Measurements from ENCODE around the gene KCNH4.
A peak's percentile ranks its signal among the peaks of the same experiment; 100 is the strongest.

KCNH4 gene

DNA sequence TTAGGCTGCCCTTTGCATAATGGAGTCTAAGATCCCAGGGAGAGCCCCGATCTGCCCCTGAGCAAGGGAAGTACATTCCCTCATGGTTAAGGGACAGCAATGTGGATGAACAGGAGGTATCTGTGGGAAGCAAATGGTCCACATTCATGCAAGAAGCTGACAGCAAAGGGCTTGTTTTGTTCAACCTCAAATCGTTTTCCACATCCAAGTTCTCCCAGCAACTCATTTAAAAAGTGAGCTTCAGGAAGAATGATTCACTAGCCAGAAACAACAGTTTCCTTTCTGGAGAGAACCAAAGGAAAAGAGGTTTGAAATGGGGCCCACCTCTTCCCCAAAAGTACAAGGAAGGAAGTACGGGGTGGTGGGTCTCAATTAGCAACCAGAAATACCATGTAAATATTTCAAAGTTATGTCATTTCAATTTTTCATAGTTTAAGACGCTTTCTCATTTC, 48.9 kb downstream of the KCNH4 start:
- H3K36me3 Mint-ChIP-seq (ENCODE audit: low read depth), result peaks cover 88% of the 10 kb centered on the region
- H3K4me1 Mint-ChIP-seq (ENCODE audit: low read depth), result peaks cover 82% of the 10 kb centered on the region
- H3K9me3 Mint-ChIP-seq, result no peaks in the 10 kb centered on the region
- H3K27me3 Mint-ChIP-seq, result no peaks in the 10 kb centered on the region
- H3K27ac Mint-ChIP-seq, result peak overlapping the region; percentile 85
- intact Hi-C loops (cut with micrococcal nuclease), result loop anchor here (5.0 kb wide), 1 partner anchor 35 kb away; no protein-coding TSS in a partner anchor
- no peak overlapping the region for H3K4me3 Mint-ChIP-seq

DNA sequence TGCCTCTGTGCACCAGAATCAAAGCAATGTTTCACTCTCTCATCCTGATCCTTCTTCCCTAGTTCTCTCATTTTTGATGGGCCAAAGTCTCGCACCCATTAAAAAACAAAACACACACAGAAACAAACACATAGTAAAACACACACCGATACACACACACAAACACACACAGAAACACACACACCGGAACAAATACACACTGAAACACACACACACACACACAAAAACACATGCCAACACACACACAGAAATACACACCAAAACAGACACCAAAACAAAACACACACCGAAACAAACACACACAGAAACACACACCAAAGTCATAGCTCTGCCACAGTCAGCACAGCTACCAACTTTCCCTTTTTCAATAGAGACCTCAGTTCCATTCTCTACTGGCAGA, 49.7 kb downstream of the KCNH4 start:
- Mint-ChIP-seq H3K36me3 (ENCODE audit: low read depth) (peaks cover 88% of the 10 kb centered on the region), H3K27ac (peak overlapping the region; percentile 85), H3K4me3 (peak overlapping the region; percentile 2), H3K27me3 (no peaks in the 10 kb centered on the region), H3K4me1 (ENCODE audit: low read depth) (peaks cover 75% of the 10 kb centered on the region), H3K9me3 (no peaks in the 10 kb centered on the region)
- intact Hi-C loops (cut with micrococcal nuclease), result loop anchor here (5.0 kb wide), 1 partner anchor 36 kb away; no protein-coding TSS in a partner anchor

DNA sequence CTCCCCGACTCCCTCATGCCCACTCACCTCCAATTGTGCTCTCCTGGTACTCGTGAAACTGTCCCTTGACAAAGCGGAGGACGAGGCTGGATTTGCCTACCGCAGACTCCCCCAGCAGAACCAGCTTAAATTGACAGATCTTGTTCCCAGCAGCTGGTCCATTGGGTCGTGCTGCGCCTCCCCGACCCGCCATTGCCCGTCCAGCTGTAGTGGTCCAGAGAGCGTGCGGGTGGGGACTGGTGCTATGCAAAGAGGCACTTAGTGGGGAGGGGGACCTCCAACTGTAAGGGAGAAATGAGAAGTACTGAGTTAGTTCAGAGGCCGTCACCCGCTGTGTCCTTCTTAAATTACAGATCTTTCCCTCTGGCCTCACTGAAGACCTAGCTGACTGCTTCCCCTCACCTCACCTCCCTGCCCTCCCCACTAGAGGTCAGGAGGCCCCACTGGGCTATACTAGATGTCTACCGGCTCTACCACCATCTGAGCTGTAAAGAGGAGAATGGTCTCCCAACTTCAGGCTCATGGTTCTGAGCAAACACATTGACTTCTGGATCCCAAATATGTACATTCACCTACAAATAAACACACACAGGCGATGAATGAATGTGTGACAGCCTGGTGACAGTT, 50.5 kb downstream of the KCNH4 start:
- H3K4me1 Mint-ChIP-seq (ENCODE audit: low read depth), result peaks cover 67% of the 10 kb centered on the region
- H3K27ac Mint-ChIP-seq, result peak overlapping the region; percentile 85
- no peaks in the 10 kb centered on the region for H3K27me3 Mint-ChIP-seq
- intact Hi-C loops (cut with micrococcal nuclease), result loop anchor here (5.0 kb wide), 1 partner anchor 37 kb away; no protein-coding TSS in a partner anchor
- H3K36me3 Mint-ChIP-seq (ENCODE audit: low read depth), result peaks cover 88% of the 10 kb centered on the region
- H3K4me3 Mint-ChIP-seq, result peak overlapping the region; percentile 53
- no peaks in the 10 kb centered on the region for H3K9me3 Mint-ChIP-seq

- intact Hi-C loops (cut with micrococcal nuclease), result no loop called here
- H3K27ac Mint-ChIP-seq, result peak overlapping the region; percentile 85
- H3K9me3 Mint-ChIP-seq, result no peaks in the 10 kb centered on the region
- H3K4me3 Mint-ChIP-seq, result peak overlapping the region; percentile 44
- peaks cover 92% of the 10 kb centered on the region for H3K36me3 Mint-ChIP-seq (ENCODE audit: low read depth)
- H3K27me3 Mint-ChIP-seq, result no peaks in the 10 kb centered on the region
- H3K4me1 Mint-ChIP-seq (ENCODE audit: low read depth), result peaks cover 64% of the 10 kb centered on the region
Observed at GRCh38 chr17:42129109-42129837, 51.7 kb downstream of the KCNH4 start.

DNA sequence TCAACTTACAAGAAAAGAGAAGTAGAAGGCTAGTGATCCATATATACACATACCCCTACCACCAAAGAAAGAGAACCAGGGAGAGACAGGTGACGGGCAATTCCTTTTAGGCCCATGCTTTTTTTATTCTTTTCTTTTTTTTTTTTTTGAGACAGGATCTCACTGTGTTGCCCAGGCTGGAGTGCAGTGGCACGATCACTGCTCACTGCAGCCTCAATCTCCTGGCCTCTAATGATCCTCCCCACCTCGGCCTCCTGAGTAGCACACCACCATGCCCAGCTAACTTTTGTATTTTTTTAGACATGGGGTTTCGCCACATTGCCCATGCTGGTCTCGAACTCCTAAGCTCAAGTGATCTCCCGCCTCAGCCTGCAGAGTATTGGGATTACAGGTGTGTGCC, 53.5 kb downstream of the KCNH4 start:
- peaks cover 49% of the 10 kb centered on the region for H3K4me1 Mint-ChIP-seq (ENCODE audit: low read depth)
- H3K36me3 Mint-ChIP-seq (ENCODE audit: low read depth), result peaks cover 90% of the 10 kb centered on the region
- no peak overlapping the region for H3K4me3 Mint-ChIP-seq
- intact Hi-C loops (cut with micrococcal nuclease), result no loop called here
- peak overlapping the region; percentile 46 for H3K27ac Mint-ChIP-seq
- no peaks in the 10 kb centered on the region for H3K27me3 Mint-ChIP-seq
- H3K9me3 Mint-ChIP-seq, result no peaks in the 10 kb centered on the region

DNA sequence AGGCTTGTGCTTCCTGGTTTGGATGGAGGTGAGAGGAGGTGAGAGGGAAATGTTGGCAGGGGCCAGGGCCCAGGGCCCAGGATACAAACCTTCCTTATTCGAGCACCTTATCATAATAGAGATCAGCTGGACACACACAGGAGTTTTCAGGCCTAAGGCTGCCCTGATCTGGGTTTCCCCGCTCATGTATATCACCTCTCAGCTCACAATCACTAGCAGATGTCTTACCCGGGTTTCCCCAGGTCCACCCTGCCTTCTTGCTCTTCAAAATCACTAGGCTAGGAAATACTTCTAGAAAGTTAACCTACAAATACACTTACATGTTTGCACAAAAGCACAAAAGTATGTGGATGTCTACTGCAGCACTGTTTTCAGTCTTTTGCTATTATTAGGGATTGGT, 54.1 kb downstream of the KCNH4 start:
- peaks cover 53% of the 10 kb centered on the region for H3K4me1 Mint-ChIP-seq (ENCODE audit: low read depth)
- no peak overlapping the region for H3K4me3 Mint-ChIP-seq
- H3K27me3 Mint-ChIP-seq, result no peaks in the 10 kb centered on the region
- peaks cover 96% of the 10 kb centered on the region for H3K36me3 Mint-ChIP-seq (ENCODE audit: low read depth)
- peak overlapping the region; percentile 46 for H3K27ac Mint-ChIP-seq
- no peaks in the 10 kb centered on the region for H3K9me3 Mint-ChIP-seq
- intact Hi-C loops (cut with micrococcal nuclease), result no loop called here

- H3K36me3 Mint-ChIP-seq (ENCODE audit: low read depth), result peaks cover 85% of the 10 kb centered on the region
Observed at GRCh38 chr17:42125565-42125964, 55.4 kb downstream of the KCNH4 start.

GRCh38 chr17:42124256-42124655, 56.7 kb downstream of the KCNH4 start:
- intact Hi-C loops (cut with micrococcal nuclease), result no loop called here
- Mint-ChIP-seq H3K4me3 (no peak overlapping the region), H3K4me1 (ENCODE audit: low read depth) (peaks cover 44% of the 10 kb centered on the region), H3K36me3 (ENCODE audit: low read depth) (peaks cover 81% of the 10 kb centered on the region), H3K9me3 (no peaks in the 10 kb centered on the region), H3K27ac (no peak overlapping the region), H3K27me3 (no peaks in the 10 kb centered on the region)

More at GRCh38 chr17:42125565-42125964, 55.4 kb downstream of the KCNH4 start:
- Mint-ChIP-seq H3K4me3 (no peak overlapping the region), H3K27ac (no peak overlapping the region), H3K9me3 (no peaks in the 10 kb centered on the region), H3K27me3 (no peaks in the 10 kb centered on the region), H3K4me1 (ENCODE audit: low read depth) (peaks cover 48% of the 10 kb centered on the region)
- intact Hi-C loops (cut with micrococcal nuclease), result no loop called here

- Mint-ChIP-seq H3K4me1 (ENCODE audit: low read depth) (peaks cover 36% of the 10 kb centered on the region), H3K4me3 (no peak within 1 kb of the TSS), H3K36me3 (ENCODE audit: low read depth) (peaks cover 81% of the 10 kb centered on the region), H3K27me3 (no peaks in the 10 kb centered on the region), H3K9me3 (no peaks in the 10 kb centered on the region), H3K27ac (peak within 1 kb of the TSS; percentile 72)
- intact Hi-C loops (cut with micrococcal nuclease), result no loop called here
Observed at GRCh38 chr17:42122371-42123303, 58.3 kb downstream of the KCNH4 start, which contains the start of gene HSPB9. HSPB9 (plus strand) TSS chr17:42122804; CDS start chr17:42122851, 47 bp downstream.

DNA sequence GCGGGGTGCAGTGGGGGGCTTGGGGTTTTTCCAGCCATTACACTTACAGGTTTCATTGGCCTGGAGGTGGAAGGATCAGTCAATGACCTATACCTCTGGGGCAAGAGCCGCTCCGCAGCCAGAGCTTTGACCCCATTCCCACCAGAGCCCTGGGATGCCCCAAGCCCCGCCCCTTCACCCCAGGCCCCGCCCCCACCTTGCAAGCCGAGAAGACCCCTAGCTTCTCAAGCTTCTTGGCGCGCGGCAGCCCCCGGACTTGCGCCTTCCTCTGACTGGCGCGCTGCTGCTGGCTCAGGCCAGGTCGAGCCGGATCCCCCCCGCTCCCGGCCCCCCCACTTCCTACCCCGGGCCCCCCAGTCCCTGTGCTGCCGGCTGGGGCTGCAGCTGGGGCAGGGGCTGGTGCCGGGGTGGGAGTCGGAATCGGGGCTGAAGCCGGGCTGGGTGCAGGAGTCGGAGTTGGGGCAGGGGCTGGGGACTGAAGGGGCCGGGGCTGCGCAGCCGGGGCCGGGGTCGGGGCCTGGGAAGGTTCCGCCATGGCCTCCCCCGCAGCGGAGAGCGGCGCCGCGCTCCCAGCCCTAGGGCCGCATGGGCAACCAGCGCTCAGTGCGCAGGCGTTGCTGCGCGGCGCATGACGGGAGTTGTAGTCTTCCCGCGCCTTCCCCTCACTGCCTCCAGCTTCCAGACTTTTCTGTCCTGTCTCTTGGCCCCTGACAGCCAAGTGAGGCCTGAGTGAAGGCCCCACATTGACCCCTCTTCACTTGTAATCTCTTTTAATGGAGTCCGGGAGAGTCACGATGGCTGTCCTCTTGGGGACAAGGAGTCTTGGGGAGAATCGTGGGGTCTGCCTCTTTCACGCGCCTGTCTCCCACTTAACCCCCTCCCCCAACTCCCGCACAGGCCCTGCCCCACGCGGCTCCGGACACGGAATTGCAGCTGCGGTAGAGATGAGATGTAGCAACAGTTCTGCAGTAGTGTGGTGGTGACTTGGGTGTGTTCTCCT, 59.9 kb downstream of the KCNH4 start, which contains the start of gene KAT2A:
TSS of gene KAT2A (minus strand) at position 598 of the 1,000 bp plus-strand sequence. CDS start at position 535, 63 bp downstream.
- no peaks in the 10 kb centered on the region for H3K27me3 Mint-ChIP-seq
- peak within 1 kb of the TSS; percentile 72 for H3K27ac Mint-ChIP-seq
- H3K4me3 Mint-ChIP-seq, result peak within 1 kb of the TSS; percentile 58
- H3K36me3 Mint-ChIP-seq (ENCODE audit: low read depth), result peaks cover 77% of the 10 kb centered on the region
- intact Hi-C loops (cut with micrococcal nuclease), result no loop called here
- H3K4me1 Mint-ChIP-seq (ENCODE audit: low read depth), result peaks cover 44% of the 10 kb centered on the region
- no peaks in the 10 kb centered on the region for H3K9me3 Mint-ChIP-seq

DNA sequence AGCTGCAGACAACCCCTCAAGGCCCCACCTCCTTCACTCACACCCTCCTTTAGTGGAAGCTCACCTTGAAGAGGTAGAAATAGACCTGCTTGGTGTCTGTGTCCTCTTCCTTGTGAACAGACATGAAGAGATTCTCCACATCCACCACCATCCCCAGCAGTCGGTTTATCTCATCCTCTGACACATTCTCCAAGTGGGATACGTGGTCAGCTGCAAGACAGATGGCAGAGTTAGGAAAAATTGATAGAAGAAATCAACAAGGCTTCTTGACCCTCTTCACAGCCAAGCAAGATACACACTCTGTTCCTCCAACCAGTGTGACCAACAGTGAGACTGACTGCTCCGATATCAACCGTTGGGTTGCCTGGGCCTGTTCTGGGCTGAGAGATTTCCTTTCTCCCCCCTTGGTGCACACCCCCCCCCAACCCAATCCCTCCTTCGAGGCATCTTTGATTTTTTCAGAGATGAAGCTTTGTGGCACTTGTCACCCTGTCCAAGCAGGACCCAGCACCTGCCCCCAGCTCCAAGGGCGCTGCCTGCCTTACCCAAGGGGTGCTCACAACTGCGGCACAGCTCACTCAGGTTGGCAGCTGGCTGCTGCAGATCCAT, 60.7 kb downstream of the KCNH4 start:
- Mint-ChIP-seq H3K36me3 (ENCODE audit: low read depth) (peaks cover 77% of the 10 kb centered on the region), H3K9me3 (no peaks in the 10 kb centered on the region), H3K27me3 (no peaks in the 10 kb centered on the region), H3K27ac (no peak overlapping the region), H3K4me1 (ENCODE audit: low read depth) (peaks cover 50% of the 10 kb centered on the region), H3K4me3 (peak overlapping the region; percentile 48)
- intact Hi-C loops (cut with micrococcal nuclease), result no loop called here

DNA sequence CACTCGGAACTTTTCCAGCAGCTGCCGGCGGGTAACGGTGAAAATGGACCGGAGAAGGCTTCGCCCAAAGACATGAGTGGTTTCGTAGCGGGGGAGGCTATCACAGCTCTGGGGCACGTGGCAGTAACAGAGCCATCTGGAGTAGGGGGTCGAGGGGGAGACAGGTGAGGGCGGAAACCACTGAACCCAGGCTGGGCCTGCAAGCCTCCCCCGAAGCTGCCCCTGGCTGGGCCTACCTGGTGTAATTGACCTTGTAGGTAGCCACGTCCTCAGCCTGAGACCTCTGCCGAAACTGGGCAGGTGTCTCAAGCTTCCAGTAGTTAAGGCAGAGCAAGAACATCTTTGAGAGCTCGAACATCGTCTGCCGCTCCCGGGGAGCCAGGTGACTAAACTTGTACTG, 61.6 kb downstream of the KCNH4 start:
- H3K36me3 Mint-ChIP-seq (ENCODE audit: low read depth), result peaks cover 77% of the 10 kb centered on the region
- intact Hi-C loops (cut with micrococcal nuclease), result loop anchor here (2.0 to 5.0 kb wide), 2 partner anchors 52 to 62 kb away; partner anchors contain the start of gene KCNH4
- H3K9me3 Mint-ChIP-seq, result no peaks in the 10 kb centered on the region
- no peak overlapping the region for H3K4me3 Mint-ChIP-seq
- peaks cover 49% of the 10 kb centered on the region for H3K4me1 Mint-ChIP-seq (ENCODE audit: low read depth)
- no peaks in the 10 kb centered on the region for H3K27me3 Mint-ChIP-seq
- no peak overlapping the region for H3K27ac Mint-ChIP-seq

Data from dendritic cell treated with granulocyte-macrophage colony-stimulating factor and Interleukin-4, amounts not matched to agents 40 ng/mL and 50 ng/mL, for 4 days (primary cell).